ENCODE data around the gene PRPF39. TPM values are rescaled to one million over a fixed set of nuclear protein-coding genes. Genes with fewer than 3 reads are reported as not detected.

The PRPF39 gene
- total and polyA plus RNA-seq, 4 experiments from 2014 or later, result 8.1 to 85.6 (median 46.4) TPM

- H3K4me1 Mint-ChIP-seq, result peaks cover 3 to 10% (median 7%) of the 10 kb centered on the region in 4 donors
- intact Hi-C loops (cut with micrococcal nuclease), result no loop called here
- H3K27me3 Mint-ChIP-seq, result no peaks in the 10 kb centered on the region
- peaks cover 4 to 12% of the 10 kb centered on the region in 2 donors for H3K36me3 Mint-ChIP-seq
- ChIA-PET POLR2A (ENCODE audit: partially characterized antibody) (no interaction called here), CTCF (ENCODE audit: partially characterized antibody) (no interaction called here)
- H3K27ac Mint-ChIP-seq, result no peak overlapping the region
- no peaks in the 10 kb centered on the region for H3K4me1 ChIP-seq (ENCODE audit: insufficient read depth, low read length)
- no peaks in the 10 kb centered on the region for H3K9me3 ChIP-seq (ENCODE audit: control insufficient read depth in 1 of 2, low read length in 2 of 2)
- DNase-seq, result no peak
- H3K27me3 ChIP-seq (ENCODE audit: insufficient read depth, low read length), result no peaks in the 10 kb centered on the region
- H3K4me3 Mint-ChIP-seq, result no peak overlapping the region
- no peak overlapping the region for H3K4me3 ChIP-seq (ENCODE audit: low read length in 2 of 2)
- H3K27ac ChIP-seq (ENCODE audit: low read depth, low read length), result no peak overlapping the region
- H3K36me3 ChIP-seq (ENCODE audit: insufficient read depth, low read length), result no peaks in the 10 kb centered on the region
- peaks cover 0 to 2% (median 0%) of the 10 kb centered on the region in 8 donors for H3K9me3 Mint-ChIP-seq
These were observed 60.7 kb downstream of the PRPF39 start for GRCh38 chr14:45144658-45145057.

- Mint-ChIP-seq H3K36me3 (peaks cover 4 to 14% of the 10 kb centered on the region in 2 donors), H3K4me3 (no peak overlapping the region), H3K4me1 (peaks cover 2 to 10% (median 5%) of the 10 kb centered on the region in 4 donors), H3K9me3 (peaks cover 0 to 2% (median 0%) of the 10 kb centered on the region in 8 donors), H3K27me3 (no peaks in the 10 kb centered on the region), H3K27ac (no peak overlapping the region)
- H3K36me3 ChIP-seq (ENCODE audit: insufficient read depth, low read length), result no peaks in the 10 kb centered on the region
- no peaks in the 10 kb centered on the region for H3K9me3 ChIP-seq (ENCODE audit: control insufficient read depth in 1 of 2, low read length in 2 of 2)
- ChIA-PET POLR2A (ENCODE audit: partially characterized antibody) (no interaction called here), CTCF (ENCODE audit: partially characterized antibody) (no interaction called here)
- no peaks in the 10 kb centered on the region for H3K4me1 ChIP-seq (ENCODE audit: insufficient read depth, low read length)
- no peak overlapping the region for H3K4me3 ChIP-seq (ENCODE audit: low read length in 2 of 2)
- DNase-seq, result no peak
- no peak overlapping the region for H3K27ac ChIP-seq (ENCODE audit: low read depth, low read length)
- intact Hi-C loops (cut with micrococcal nuclease), result no loop called here
- no peaks in the 10 kb centered on the region for H3K27me3 ChIP-seq (ENCODE audit: insufficient read depth, low read length)
These were observed 61.3 kb downstream of the PRPF39 start for GRCh38 chr14:45145214-45145613.

- intact Hi-C loops (cut with micrococcal nuclease), result no loop called here
These were observed 65.7 kb downstream of the PRPF39 start for GRCh38 chr14:45149602-45150001.

GRCh38 chr14:45150386-45150890 is 66.5 kb downstream of the PRPF39 start:
- Mint-ChIP-seq H3K4me1 (peaks cover 0 to 1% (median 0%) of the 10 kb centered on the region in 4 donors), H3K36me3 (peaks cover 8 to 14% of the 10 kb centered on the region in 2 donors), H3K27me3 (no peaks in the 10 kb centered on the region), H3K9me3 (peaks cover 0 to 2% (median 0%) of the 10 kb centered on the region in 8 donors), H3K4me3 (no peak overlapping the region), H3K27ac (no peak overlapping the region)
- Histone ChIP-seq H3K4me3 (ENCODE audit: low read length in 2 of 2) (no peak overlapping the region), H3K27me3 (ENCODE audit: insufficient read depth, low read length) (no peaks in the 10 kb centered on the region), H3K36me3 (ENCODE audit: insufficient read depth, low read length) (no peaks in the 10 kb centered on the region), H3K9me3 (ENCODE audit: control insufficient read depth in 1 of 2, low read length in 2 of 2) (no peaks in the 10 kb centered on the region), H3K27ac (ENCODE audit: low read depth, low read length) (no peak overlapping the region), H3K4me1 (ENCODE audit: insufficient read depth, low read length) (no peaks in the 10 kb centered on the region)
- ChIA-PET CTCF (ENCODE audit: partially characterized antibody) (no interaction called here), POLR2A (ENCODE audit: partially characterized antibody) (no interaction called here)
- DNase-seq, result no peak
- intact Hi-C loops (cut with micrococcal nuclease), result no loop called here

More at GRCh38 chr14:45149602-45150001, 65.7 kb downstream of the PRPF39 start:
- CTCF ChIA-PET (ENCODE audit: partially characterized antibody), result no interaction called here
- Histone ChIP-seq H3K27ac (ENCODE audit: low read depth, low read length) (no peak overlapping the region), H3K4me3 (ENCODE audit: low read length in 2 of 2) (no peak overlapping the region), H3K36me3 (ENCODE audit: insufficient read depth, low read length) (no peaks in the 10 kb centered on the region), H3K9me3 (ENCODE audit: control insufficient read depth in 1 of 2, low read length in 2 of 2) (no peaks in the 10 kb centered on the region), H3K4me1 (ENCODE audit: insufficient read depth, low read length) (no peaks in the 10 kb centered on the region), H3K27me3 (ENCODE audit: insufficient read depth, low read length) (no peaks in the 10 kb centered on the region)
- Mint-ChIP-seq H3K36me3 (peaks cover 8 to 14% of the 10 kb centered on the region in 2 donors), H3K4me1 (peaks cover 0 to 1% (median 0%) of the 10 kb centered on the region in 4 donors), H3K27ac (peak overlapping the region in 2 of 7 donors; percentile 5 to 29), H3K9me3 (peaks cover 0 to 2% (median 0%) of the 10 kb centered on the region in 8 donors), H3K4me3 (no peak overlapping the region), H3K27me3 (no peaks in the 10 kb centered on the region)
- POLR2A ChIA-PET (ENCODE audit: partially characterized antibody), result no interaction called here
- no peak for DNase-seq

GRCh38 chr14:45156067-45156466 is 72.2 kb downstream of the PRPF39 start:
- Mint-ChIP-seq H3K27ac (peak overlapping the region in 1 of 7 donors; percentile 3), H3K36me3 (peaks cover 0 to 2% of the 10 kb centered on the region in 2 donors), H3K27me3 (no peaks in the 10 kb centered on the region), H3K4me3 (no peak overlapping the region), H3K9me3 (no peaks in the 10 kb centered on the region), H3K4me1 (no peaks in the 10 kb centered on the region)
- H3K4me3 ChIP-seq (ENCODE audit: low read length in 2 of 2), result no peak overlapping the region
- H3K27me3 ChIP-seq (ENCODE audit: insufficient read depth, low read length), result no peaks in the 10 kb centered on the region
- no peaks in the 10 kb centered on the region for H3K4me1 ChIP-seq (ENCODE audit: insufficient read depth, low read length)
- no peak for DNase-seq
- intact Hi-C loops (cut with micrococcal nuclease), result no loop called here
- CTCF ChIA-PET (ENCODE audit: partially characterized antibody), result no interaction called here
- no peak overlapping the region for H3K27ac ChIP-seq (ENCODE audit: low read depth, low read length)
- no peaks in the 10 kb centered on the region for H3K9me3 ChIP-seq (ENCODE audit: control insufficient read depth in 1 of 2, low read length in 2 of 2)
- H3K36me3 ChIP-seq (ENCODE audit: insufficient read depth, low read length), result no peaks in the 10 kb centered on the region
- POLR2A ChIA-PET (ENCODE audit: partially characterized antibody), result no interaction called here

Other genes starting within 250 kb of the PRPF39 start
- 10 to 100 TPM; 38.4 to 40.6 TPM for gene KLHL28, start 122.2 kb upstream of the PRPF39 start, total RNA-seq
- gene KLHL28, start 122.2 kb upstream of the PRPF39 start, polyA plus RNA-seq, result 10 to 100 TPM; 44.5 to 69.9 TPM
- gene TOGARAM1, start 121.9 kb upstream of the PRPF39 start, total RNA-seq, result 10 to 100 TPM; 11.3 to 11.5 TPM
- gene TOGARAM1, start 121.9 kb upstream of the PRPF39 start, polyA plus RNA-seq, result 1 to 10 TPM; 7.2 to 8.8 TPM
- gene FKBP3, start 50.4 kb downstream of the PRPF39 start, total RNA-seq, result 10 to 100 TPM; 57.0 to 64.7 TPM
- 100 to 1,000 TPM in 1 of 2 donors, 10 to 100 TPM in 1; 61.9 to 101 TPM for gene FKBP3, start 50.4 kb downstream of the PRPF39 start, polyA plus RNA-seq
- 1 to 10 TPM; 7.8 to 8.6 TPM for gene FANCM, start 51.8 kb downstream of the PRPF39 start, total RNA-seq
- gene FANCM, start 51.8 kb downstream of the PRPF39 start, polyA plus RNA-seq, result 1 to 10 TPM; 2.1 to 5.8 TPM
- 10 to 100 TPM; 30.6 to 31.2 TPM for gene MIS18BP1, start 169.1 kb downstream of the PRPF39 start, total RNA-seq
- gene MIS18BP1, start 169.1 kb downstream of the PRPF39 start, polyA plus RNA-seq, result 10 to 100 TPM; 14.9 to 28.9 TPM

Data from CD4-positive, alpha-beta memory T cell (primary cell).